ENCODE measurements around the gene POLR1B. TPM values are rescaled to one million over a fixed set of nuclear protein-coding genes. Genes with fewer than 3 reads are reported as not detected.

The POLR1B gene
- total and polyA plus RNA-seq, 10 of the 15 experiments (the other 5 are each of a cell fraction or from before 2014, with no cell fraction given), result 13.4 to 55.8 (median 35.9) TPM

DNA sequence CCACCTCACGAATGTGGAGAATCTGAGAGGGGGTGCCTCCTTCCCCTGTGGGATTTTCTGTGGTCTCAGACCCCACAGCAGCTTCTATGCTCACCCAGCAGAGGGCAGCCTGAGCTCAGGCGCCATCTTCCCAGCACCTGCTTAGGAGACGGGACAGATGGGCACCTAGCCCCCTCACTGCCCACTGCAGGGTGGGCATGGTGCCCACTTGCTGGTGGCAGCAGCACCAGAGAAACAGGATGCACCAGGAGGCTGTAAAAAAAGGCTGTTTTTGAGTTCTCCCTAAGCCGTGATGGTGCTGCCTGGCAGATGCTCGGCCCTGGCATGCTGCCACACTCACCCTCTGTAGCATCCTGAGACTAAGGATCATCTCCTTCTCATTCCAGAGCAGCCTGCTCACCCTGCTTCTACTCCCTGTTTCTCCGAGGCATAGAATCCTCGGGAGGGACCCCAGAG lies 84.4 kb downstream of the POLR1B start (continued):
- TF ChIP-seq SPI1 (IDR thresholded peaks at IDR 0.05; ENCODE audit: borderline replicate concordance, insufficient read depth, low read depth, low read length), result no peak
- TF ChIP-seq TCF3 (IDR thresholded peaks at IDR 0.05; ENCODE audit: borderline replicate concordance, insufficient read depth, low read depth, low read length), result peak; percentile 60; the same call in 1 of the 2 replicates
- TF ChIP-seq TARDBP (IDR thresholded peaks at IDR 0.05; ENCODE audit: borderline replicate concordance), result no peak
- no peak for TF ChIP-seq SP1 (IDR thresholded peaks at IDR 0.05; ENCODE audit: low read depth, low read length)
- peak; percentile 96 for TF ChIP-seq YY1 (IDR thresholded peaks at IDR 0.05; ENCODE audit: low read depth, low read length)
- TF ChIP-seq NR2F1 (conservative IDR thresholded peaks at IDR 0.05), result 0 out of 2 replicates have a peak, but pooled peaks have one; percentile 21
- TF ChIP-seq TCF7 (IDR thresholded peaks at IDR 0.05; ENCODE audit: borderline replicate concordance), result no peak
- no peak for TF ChIP-seq KDM1A (IDR thresholded peaks at IDR 0.05; ENCODE audit: borderline replicate concordance)
- peak; percentile 81 for TF ChIP-seq TCF12 (IDR thresholded peaks at IDR 0.05; ENCODE audit: low read depth, low read length)
- no peak for TF ChIP-seq PAX5 (IDR thresholded peaks at IDR 0.05; ENCODE audit: borderline replicate concordance, low read depth, low read length)
- TF ChIP-seq RBBP5 (conservative IDR thresholded peaks at IDR 0.05), result no peak
- no peak for TF ChIP-seq CHD2 (IDR thresholded peaks at IDR 0.05; ENCODE audit: borderline replicate concordance, low read depth, low read length)
- TF ChIP-seq LARP7 (IDR thresholded peaks at IDR 0.05), result 0 out of 2 replicates have a peak, but pooled peaks have one; percentile 51
- TF ChIP-seq HDGF (IDR thresholded peaks at IDR 0.05), result no peak
- TF ChIP-seq BACH1 (IDR thresholded peaks at IDR 0.05; ENCODE audit: borderline replicate concordance), result peak; percentile 58; the same call in 1 of the 2 replicates
- TF ChIP-seq FOXK2 (IDR thresholded peaks at IDR 0.05), result no peak
- TF ChIP-seq POLR2A (IDR thresholded peaks at IDR 0.05; ENCODE audit: low read depth, low read length), result no peak
- peak; percentile 92 for TF ChIP-seq GATAD2B (conservative IDR thresholded peaks at IDR 0.05; ENCODE audit: low read depth)
- no peak for TF ChIP-seq CBX3 (IDR thresholded peaks at IDR 0.05; ENCODE audit: borderline replicate concordance, low read depth)
- no peak for TF ChIP-seq CBFB (IDR thresholded peaks at IDR 0.05; ENCODE audit: low read depth)
- TF ChIP-seq, protein P1, sequence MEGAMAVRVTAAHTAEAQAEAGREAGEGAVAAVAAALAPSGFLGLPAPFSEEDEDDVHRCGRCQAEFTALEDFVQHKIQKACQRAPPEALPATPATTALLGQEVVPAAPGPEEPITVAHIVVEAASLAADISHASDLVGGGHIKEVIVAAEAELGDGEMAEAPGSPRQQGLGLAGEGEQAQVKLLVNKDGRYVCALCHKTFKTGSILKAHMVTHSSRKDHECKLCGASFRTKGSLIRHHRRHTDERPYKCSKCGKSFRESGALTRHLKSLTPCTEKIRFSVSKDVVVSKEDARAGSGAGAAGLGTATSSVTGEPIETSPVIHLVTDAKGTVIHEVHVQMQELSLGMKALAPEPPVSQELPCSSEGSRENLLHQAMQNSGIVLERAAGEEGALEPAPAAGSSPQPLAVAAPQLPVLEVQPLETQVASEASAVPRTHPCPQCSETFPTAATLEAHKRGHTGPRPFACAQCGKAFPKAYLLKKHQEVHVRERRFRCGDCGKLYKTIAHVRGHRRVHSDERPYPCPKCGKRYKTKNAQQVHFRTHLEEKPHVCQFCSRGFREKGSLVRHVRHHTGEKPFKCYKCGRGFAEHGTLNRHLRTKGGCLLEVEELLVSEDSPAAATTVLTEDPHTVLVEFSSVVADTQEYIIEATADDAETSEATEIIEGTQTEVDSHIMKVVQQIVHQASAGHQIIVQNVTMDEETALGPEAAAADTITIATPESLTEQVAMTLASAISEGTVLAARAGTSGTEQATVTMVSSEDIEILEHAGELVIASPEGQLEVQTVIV (IDR thresholded peaks at IDR 0.05; ENCODE audit: borderline replicate concordance, partially characterized antibody), result no peak
- no peak for TF ChIP-seq NR2C1 (IDR thresholded peaks at IDR 0.05)
- no peak for TF ChIP-seq JUNB (IDR thresholded peaks at IDR 0.05)
- TF ChIP-seq, protein P2, sequence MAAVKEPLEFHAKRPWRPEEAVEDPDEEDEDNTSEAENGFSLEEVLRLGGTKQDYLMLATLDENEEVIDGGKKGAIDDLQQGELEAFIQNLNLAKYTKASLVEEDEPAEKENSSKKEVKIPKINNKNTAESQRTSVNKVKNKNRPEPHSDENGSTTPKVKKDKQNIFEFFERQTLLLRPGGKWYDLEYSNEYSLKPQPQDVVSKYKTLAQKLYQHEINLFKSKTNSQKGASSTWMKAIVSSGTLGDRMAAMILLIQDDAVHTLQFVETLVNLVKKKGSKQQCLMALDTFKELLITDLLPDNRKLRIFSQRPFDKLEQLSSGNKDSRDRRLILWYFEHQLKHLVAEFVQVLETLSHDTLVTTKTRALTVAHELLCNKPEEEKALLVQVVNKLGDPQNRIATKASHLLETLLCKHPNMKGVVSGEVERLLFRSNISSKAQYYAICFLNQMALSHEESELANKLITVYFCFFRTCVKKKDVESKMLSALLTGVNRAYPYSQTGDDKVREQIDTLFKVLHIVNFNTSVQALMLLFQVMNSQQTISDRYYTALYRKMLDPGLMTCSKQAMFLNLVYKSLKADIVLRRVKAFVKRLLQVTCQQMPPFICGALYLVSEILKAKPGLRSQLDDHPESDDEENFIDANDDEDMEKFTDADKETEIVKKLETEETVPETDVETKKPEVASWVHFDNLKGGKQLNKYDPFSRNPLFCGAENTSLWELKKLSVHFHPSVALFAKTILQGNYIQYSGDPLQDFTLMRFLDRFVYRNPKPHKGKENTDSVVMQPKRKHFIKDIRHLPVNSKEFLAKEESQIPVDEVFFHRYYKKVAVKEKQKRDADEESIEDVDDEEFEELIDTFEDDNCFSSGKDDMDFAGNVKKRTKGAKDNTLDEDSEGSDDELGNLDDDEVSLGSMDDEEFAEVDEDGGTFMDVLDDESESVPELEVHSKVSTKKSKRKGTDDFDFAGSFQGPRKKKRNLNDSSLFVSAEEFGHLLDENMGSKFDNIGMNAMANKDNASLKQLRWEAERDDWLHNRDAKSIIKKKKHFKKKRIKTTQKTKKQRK (IDR thresholded peaks at IDR 0.05; ENCODE audit: low read depth, low read length), result no peak
- no peak for TF ChIP-seq EP300 (IDR thresholded peaks at IDR 0.05; ENCODE audit: borderline replicate concordance in 1 of 2, control insufficient read depth in 1 of 2, low read depth in 2 of 2, low read length in 2 of 2)
- 0 out of 3 replicates have a peak, but pooled peaks of 1 of the 2 experiments have one; percentile 35 for TF ChIP-seq EGR1 (IDR thresholded peaks at IDR 0.05; ENCODE audit: borderline replicate concordance in 1 of 2, low read depth in 2 of 2, low read length in 2 of 2)

Measured in GM12878 (cell line).